GM12878 (cell line): ENCODE measurements around the gene GNAL. TPM values are rescaled to one million over a fixed set of nuclear protein-coding genes. Genes with fewer than 3 reads are reported as not detected.
A peak's percentile ranks its signal among the peaks of the same experiment; 100 is the strongest.

Experiments used
- ATAC-seq: fragments of 200-7000 bp; cut with Tn5 transposase; 3 replicates; pipeline ENCODE4 v1.9.1; 2020; ENCODE audit warnings: mild to moderate bottlenecking, moderate library complexity
- BruUV-seq: library from RNA; stranded (reverse); fragments of 400-500 nt; replicated peaks from 2 replicates; lab custom pipeline; 2021; lab: Mats Ljungman, UMichigan
- CTCF ChIA-PET: fragments of 300-600 bp; sonication (Branson Sonifier 250); formaldehyde crosslinking; extraction: SDS; loops from one replicate; lab custom pipeline; 2021; ENCODE audit warnings: inconsistent platforms; lab: Yijun Ruan, JAX
- POLR2A ChIA-PET: fragments of 350-600 bp; formaldehyde crosslinking; extraction: SDS; loops from one replicate; lab custom pipeline; 2021; ENCODE audit warnings: inconsistent platforms; lab: Charles Lee
- RAD21 ChIA-PET: fragments of 300-600 bp; sonication (Branson Sonifier 250); formaldehyde crosslinking; loops from one replicate; lab custom pipeline; 2023; ENCODE audit warnings: antibody characterized with exemption; ENCODE audit not compliant: unreplicated experiment; lab: Charles Lee
- SMC1A ChIA-PET: fragments of 300-600 bp; sonication (Branson Sonifier 250); formaldehyde crosslinking; loops from one replicate; lab custom pipeline; 2023; ENCODE audit not compliant: unreplicated experiment, uncharacterized antibody; lab: Charles Lee
- DNase-seq: peaks from one replicate; pipeline ENCODE4 v3.0.0-alpha.2; 2011; ENCODE audit warnings: low read depth, low spot score
- FAIRE-seq: peaks from 3 replicates; lab custom pipeline; 2011; peaks lifted over from hg19 to GRCh38; lab: Jason Lieb, UNC
- H2AFZ ChIP-seq: 2 replicates; pipeline ENCODE4 v1.6.0; 2011; ENCODE audit warnings: low read depth, low read length, control low read depth; ENCODE audit not compliant: control insufficient read depth
- H3K27ac ChIP-seq: 2 replicates; pipeline ENCODE4 v1.5.1; 2011; ENCODE audit warnings: control low read depth; ENCODE audit not compliant: control insufficient read depth, insufficient read depth
- H3K27me3 ChIP-seq, 2 experiments: replicated peaks in 1 of 2; 2 replicates each; pipeline versions ENCODE4 v1.6.0 to v1.6.1; 2011; ENCODE audit warnings: low read length in 1 of 2; ENCODE audit not compliant: control insufficient read depth in 2 of 2, insufficient read depth in 2 of 2
- H3K36me3 ChIP-seq, 2 experiments: 2 replicates each; pipeline ENCODE4 v1.5.1; 2011; ENCODE audit warnings: low read length in 1 of 2; ENCODE audit not compliant: control insufficient read depth in 2 of 2, insufficient read depth in 2 of 2
- H3K4me1 ChIP-seq: 2 replicates; pipeline ENCODE4 v1.6.1; 2011; ENCODE audit warnings: mild to moderate bottlenecking, low read length, moderate library complexity, mixed read lengths; ENCODE audit not compliant: control insufficient read depth, insufficient read depth
- H3K4me2 ChIP-seq: 2 replicates; pipeline ENCODE4 v1.6.0; 2011; ENCODE audit warnings: control low read depth; ENCODE audit not compliant: control insufficient read depth, insufficient read depth
- H3K4me3 ChIP-seq: fragments of 200-600 bp; sonication (generic); 2 replicates; pipeline ENCODE4 v1.5.1; 2016
- H3K79me2 ChIP-seq: 2 replicates; pipeline ENCODE4 v1.6.0; 2011; ENCODE audit warnings: low read length; ENCODE audit not compliant: control insufficient read depth, insufficient read depth
- H3K9ac ChIP-seq: 2 replicates; pipeline ENCODE4 v1.8.0; 2011; ENCODE audit warnings: low read length, control low read depth, mixed read lengths; ENCODE audit not compliant: control insufficient read depth, insufficient read depth
- H3K9me3 ChIP-seq: replicated peaks from 3 replicates; pipeline ENCODE4 v1.5.1; 2011; ENCODE audit warnings: mild to moderate bottlenecking, low read length; ENCODE audit not compliant: control insufficient read depth, insufficient read depth
- H4K20me1 ChIP-seq: 2 replicates; pipeline ENCODE4 v1.6.0; 2011; ENCODE audit not compliant: control insufficient read depth, insufficient read depth
- BCL11A ChIP-seq: IDR thresholded peaks from 2 replicates; pipeline ENCODE4 v1.6.1; 2011; ENCODE audit warnings: low read depth, low read length
- ESRRA ChIP-seq: IDR thresholded peaks from 2 replicates; pipeline ENCODE4 v1.6.1; 2012; ENCODE audit warnings: mild to moderate bottlenecking, low read length, improper control_type of control experiment
- HSF1 ChIP-seq: fragments of 150-350 bp; IDR thresholded peaks from 2 replicates; pipeline ENCODE4 v1.6.1; 2014; ENCODE audit warnings: mild to moderate bottlenecking, low read depth, low read length
- NBN ChIP-seq: fragments of 450-650 bp; IDR thresholded peaks from 2 replicates; pipeline ENCODE4 v1.6.1; 2016
- NR2F1 ChIP-seq: fragments of 450-650 bp; conservative IDR thresholded peaks from 2 replicates; pipeline ENCODE4 v1.6.1; 2017; ENCODE audit warnings: mild to moderate bottlenecking
- STAT3 ChIP-seq: IDR thresholded peaks from 2 replicates; pipeline ENCODE4 v1.6.1; 2011; ENCODE audit warnings: low read depth, low read length, improper control_type of control experiment
- TAF1 ChIP-seq: IDR thresholded peaks from 2 replicates; pipeline ENCODE4 v1.6.1; 2011; ENCODE audit warnings: mild to moderate bottlenecking, low read depth, low read length, borderline replicate concordance
- whole genome bisulfite sequencing: methylation state at CpG from one replicate; pipeline ENCODE4 v1.1.6; 2016; ENCODE audit warnings: low lambda C conversion rate; ENCODE audit not compliant: insufficient replicate concordance, insufficient coverage; ENCODE audit errors: missing lambda C conversion rate; 5-methylcytosine and 5-hydroxymethylcytosine counted together
- in situ Hi-C: fragments of 300-500 bp; cut with MboI; formaldehyde crosslinking; loops from 9 replicates; pipeline ENCODE4 v1.14.3; 2018; ENCODE audit warnings: mixed read lengths
- intact Hi-C: fragments of 100-400 bp; cut with micrococcal nuclease; formaldehyde crosslinking; loops from one replicate; pipeline ENCODE4 v1.14.2; 2022; ENCODE audit not compliant: unreplicated experiment
- polyA plus RNA-seq, 11 experiments: library from polyadenylated mRNA; depleted of rRNA in 4 of 11; unstranded in 6 of 11; stranded (reverse) in 5 of 11; fragments of >200 nt; fragmentation: Nextera tagmentation in 4 of 11; fragmentation: Illumina TruSeq in 1 of 11; extraction: Ambion mirVana in 4 of 11; extraction: Trizol in 1 of 11; gene quantifications; 1 replicate in 1 of 11; 2 replicates in 10 of 11; pipeline versions ENCODE4 v1.2.1 to v1.2.3, GENCODE V29; 2011 to 2016; ENCODE audit warnings: inconsistent platforms in 2 of 11, missing spikeins in 2 of 11, low read depth in 1 of 11
- total RNA-seq, 4 experiments: library from RNA; depleted of rRNA in 3 of 4; stranded (reverse); fragments of >200 nt in 3 of 4; fragmentation: Illumina TruSeq in 1 of 4; extraction: Trizol in 1 of 4; gene quantifications; 2 replicates each; pipeline versions ENCODE4 v1.2.1 to v1.2.3, GENCODE V29; 2013 to 2021
- TF ChIP-seq, protein P1 (sequence below): IDR thresholded peaks from 2 replicates; pipeline ENCODE4 v1.6.1; 2011; ENCODE audit warnings: low read depth, low read length, improper control_type of control experiment, borderline replicate concordance
- TF ChIP-seq, protein P2 (sequence below): fragments of 450-650 bp; IDR thresholded peaks from 2 replicates; pipeline ENCODE4 v1.6.1; 2017; ENCODE audit warnings: mild to moderate bottlenecking, moderate library complexity
- TF ChIP-seq, protein P3 (sequence below): IDR thresholded peaks from 2 replicates; pipeline ENCODE4 v1.6.1; 2011; ENCODE audit warnings: low read depth, mild to moderate bottlenecking, low read length, moderate library complexity, borderline replicate concordance; ENCODE audit errors: extremely low read depth

GNAL gene
- total and polyA plus RNA-seq, 10 of the 15 experiments (the other 5 are each of a cell fraction or from before 2014, with no cell fraction given) = 0.02 to 0.39 (median 0.05) TPM; not detected in 5

DNA sequence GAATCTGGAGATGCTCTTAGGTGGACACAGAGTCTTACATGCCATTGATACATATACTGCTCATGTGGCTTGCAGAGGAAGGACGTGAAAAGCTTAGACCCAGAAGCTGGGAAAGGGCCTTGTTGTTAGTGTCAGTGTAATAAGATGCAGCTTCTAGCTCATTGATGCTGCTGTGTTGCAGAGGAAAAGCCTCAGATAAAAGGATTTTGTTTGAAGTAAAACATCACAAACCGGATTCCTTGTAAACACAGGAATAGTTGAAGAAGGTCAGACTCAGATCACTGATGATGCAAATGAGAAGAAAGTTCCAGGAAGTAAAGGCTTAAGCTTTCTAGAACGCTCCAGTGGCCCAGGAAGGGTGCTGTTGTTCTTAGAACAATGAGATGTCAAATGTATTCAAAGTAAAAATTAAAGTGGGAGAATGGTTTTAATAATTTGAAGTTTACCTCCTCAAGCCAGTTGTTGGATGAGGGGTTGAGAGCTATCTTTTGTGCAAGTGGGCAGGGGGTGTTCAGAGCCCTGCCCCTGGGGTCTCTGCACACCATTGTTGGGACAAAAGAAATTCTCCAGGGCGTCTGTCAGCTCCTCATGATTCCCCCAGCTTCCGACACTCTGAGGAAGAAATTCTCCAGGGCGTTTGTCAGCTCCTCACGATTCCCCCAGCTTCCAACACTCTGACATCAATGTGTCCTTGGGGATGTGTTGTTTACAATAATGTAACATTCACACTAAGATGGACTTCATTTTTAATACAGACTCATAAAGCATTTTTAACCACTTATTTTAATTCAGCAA lies 100.8 kb downstream of the GNAL start:
- FAIRE-seq (no peak), DNase-seq (no peak), ATAC-seq (no peak)
- RAD21 ChIA-PET = no interaction called here
- Histone ChIP-seq H3K9me3 (no peaks in the 10 kb centered on the region), H3K4me2 (no peak overlapping the region), H2AFZ (no peak overlapping the region), H3K27me3 (no peaks in the 10 kb centered on the region), H3K9ac (no peak overlapping the region), H3K36me3 (no peaks in the 10 kb centered on the region), H4K20me1 (no peaks in the 10 kb centered on the region), H3K79me2 (no peaks in the 10 kb centered on the region), H3K4me3 (no peak overlapping the region), H3K27ac (no peak overlapping the region), H3K4me1 (no peaks in the 10 kb centered on the region)
- in situ Hi-C loops (no loop called here), intact Hi-C loops (no loop called here)
- CTCF ChIA-PET = interaction anchor here (1.1 kb wide), 1 partner anchor 30 kb away, joined by 3 read pairs; no protein-coding TSS in a partner anchor
- POLR2A ChIA-PET = no interaction called here
- TF ChIP-seq TAF1 = 0 out of 2 replicates have a peak, but pooled peaks have one; percentile 15
- no peak for TF ChIP-seq NR2F1
- no TSS peak for BruUV-seq
- SMC1A ChIA-PET = no interaction called here
- WGBS = 45% methylated on average over 7 of the region's 7 CpGs

DNA sequence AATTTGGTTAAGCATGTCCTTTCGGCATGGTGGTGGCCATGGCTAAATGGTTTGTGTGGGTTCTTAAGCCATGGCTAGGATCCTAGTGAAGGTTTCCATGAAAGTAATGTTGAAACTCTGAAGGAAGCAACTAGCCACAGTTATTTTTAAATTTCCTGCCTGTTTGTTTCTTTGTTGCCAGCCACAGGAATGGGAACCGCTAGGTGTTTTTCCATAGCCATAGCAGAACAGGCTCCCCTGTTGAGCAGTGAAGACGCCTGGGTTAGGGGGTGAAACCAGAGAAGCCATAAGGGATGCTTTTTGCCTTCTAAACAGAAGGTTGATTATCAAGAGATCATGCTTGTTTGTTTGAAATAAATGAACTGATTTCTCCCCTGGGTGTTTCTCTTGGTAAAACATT lies 102.1 kb downstream of the GNAL start:
- no peak overlapping the region for H3K27ac ChIP-seq
- no peak for FAIRE-seq
- no peak overlapping the region for H3K9ac ChIP-seq
- ChIA-PET CTCF (no interaction called here), POLR2A (no interaction called here), RAD21 (no interaction called here), SMC1A (no interaction called here)
- no peak for ATAC-seq
- intact Hi-C loops = no loop called here
- H3K4me3 ChIP-seq = no peak overlapping the region
- BruUV-seq = no TSS peak
- H3K9me3 ChIP-seq = no peaks in the 10 kb centered on the region
- WGBS = 32% methylated on average over 3 of the region's 3 CpGs
- H3K79me2 ChIP-seq = no peaks in the 10 kb centered on the region
- H3K27me3 ChIP-seq = no peaks in the 10 kb centered on the region
- no peaks in the 10 kb centered on the region for H4K20me1 ChIP-seq
- in situ Hi-C loops = no loop called here
- H3K4me2 ChIP-seq = no peak overlapping the region
- H2AFZ ChIP-seq = no peak overlapping the region
- no peaks in the 10 kb centered on the region for H3K4me1 ChIP-seq
- no peak for DNase-seq
- no peaks in the 10 kb centered on the region for H3K36me3 ChIP-seq
- TF ChIP-seq HSF1 (no peak), ESRRA (no peak), NBN (no peak), BCL11A (no peak), STAT3 (no peak)
- TF ChIP-seq, protein P1, sequence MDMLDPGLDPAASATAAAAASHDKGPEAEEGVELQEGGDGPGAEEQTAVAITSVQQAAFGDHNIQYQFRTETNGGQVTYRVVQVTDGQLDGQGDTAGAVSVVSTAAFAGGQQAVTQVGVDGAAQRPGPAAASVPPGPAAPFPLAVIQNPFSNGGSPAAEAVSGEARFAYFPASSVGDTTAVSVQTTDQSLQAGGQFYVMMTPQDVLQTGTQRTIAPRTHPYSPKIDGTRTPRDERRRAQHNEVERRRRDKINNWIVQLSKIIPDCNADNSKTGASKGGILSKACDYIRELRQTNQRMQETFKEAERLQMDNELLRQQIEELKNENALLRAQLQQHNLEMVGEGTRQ = no peak
- TF ChIP-seq, protein P2, sequence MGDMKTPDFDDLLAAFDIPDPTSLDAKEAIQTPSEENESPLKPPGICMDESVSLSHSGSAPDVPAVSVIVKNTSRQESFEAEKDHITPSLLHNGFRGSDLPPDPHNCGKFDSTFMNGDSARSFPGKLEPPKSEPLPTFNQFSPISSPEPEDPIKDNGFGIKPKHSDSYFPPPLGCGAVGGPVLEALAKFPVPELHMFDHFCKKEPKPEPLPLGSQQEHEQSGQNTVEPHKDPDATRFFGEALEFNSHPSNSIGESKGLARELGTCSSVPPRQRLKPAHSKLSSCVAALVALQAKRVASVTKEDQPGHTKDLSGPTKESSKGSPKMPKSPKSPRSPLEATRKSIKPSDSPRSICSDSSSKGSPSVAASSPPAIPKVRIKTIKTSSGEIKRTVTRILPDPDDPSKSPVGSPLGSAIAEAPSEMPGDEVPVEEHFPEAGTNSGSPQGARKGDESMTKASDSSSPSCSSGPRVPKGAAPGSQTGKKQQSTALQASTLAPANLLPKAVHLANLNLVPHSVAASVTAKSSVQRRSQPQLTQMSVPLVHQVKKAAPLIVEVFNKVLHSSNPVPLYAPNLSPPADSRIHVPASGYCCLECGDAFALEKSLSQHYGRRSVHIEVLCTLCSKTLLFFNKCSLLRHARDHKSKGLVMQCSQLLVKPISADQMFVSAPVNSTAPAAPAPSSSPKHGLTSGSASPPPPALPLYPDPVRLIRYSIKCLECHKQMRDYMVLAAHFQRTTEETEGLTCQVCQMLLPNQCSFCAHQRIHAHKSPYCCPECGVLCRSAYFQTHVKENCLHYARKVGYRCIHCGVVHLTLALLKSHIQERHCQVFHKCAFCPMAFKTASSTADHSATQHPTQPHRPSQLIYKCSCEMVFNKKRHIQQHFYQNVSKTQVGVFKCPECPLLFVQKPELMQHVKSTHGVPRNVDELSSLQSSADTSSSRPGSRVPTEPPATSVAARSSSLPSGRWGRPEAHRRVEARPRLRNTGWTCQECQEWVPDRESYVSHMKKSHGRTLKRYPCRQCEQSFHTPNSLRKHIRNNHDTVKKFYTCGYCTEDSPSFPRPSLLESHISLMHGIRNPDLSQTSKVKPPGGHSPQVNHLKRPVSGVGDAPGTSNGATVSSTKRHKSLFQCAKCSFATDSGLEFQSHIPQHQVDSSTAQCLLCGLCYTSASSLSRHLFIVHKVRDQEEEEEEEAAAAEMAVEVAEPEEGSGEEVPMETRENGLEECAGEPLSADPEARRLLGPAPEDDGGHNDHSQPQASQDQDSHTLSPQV = no peak
- TF ChIP-seq, protein P3, sequence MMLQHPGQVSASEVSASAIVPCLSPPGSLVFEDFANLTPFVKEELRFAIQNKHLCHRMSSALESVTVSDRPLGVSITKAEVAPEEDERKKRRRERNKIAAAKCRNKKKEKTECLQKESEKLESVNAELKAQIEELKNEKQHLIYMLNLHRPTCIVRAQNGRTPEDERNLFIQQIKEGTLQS = no peak
